ENCODE data around the gene POMT2. TPM values are rescaled to one million over a fixed set of nuclear protein-coding genes. Genes with fewer than 3 reads are reported as not detected.

Gene POMT2
- total RNA-seq, 1 donor from 2014 or later, result 46.1 TPM

- Mint-ChIP-seq H3K27ac (no peak overlapping the region), H3K4me3 (no peak overlapping the region), H3K4me1 (no peaks in the 10 kb centered on the region), H3K36me3 (peaks cover 12% of the 10 kb centered on the region), H3K9me3 (no peaks in the 10 kb centered on the region), H3K27me3 (ENCODE audit: low read depth) (peaks cover 24% of the 10 kb centered on the region)
- TF ChIP-seq CTCF (IDR thresholded peaks at IDR 0.05; ENCODE audit: unreplicated experiment), result no peak
- no peak for DNase-seq (ENCODE audit: low spot score in 2 of 2, unreplicated experiment in 2 of 2)
These were observed 44.3 kb downstream of the POMT2 start for GRCh38 chr14:77276295-77276935.

GRCh38 chr14:77275601-77276017 lies 45.1 kb downstream of the POMT2 start:
- Mint-ChIP-seq H3K4me1 (no peaks in the 10 kb centered on the region), H3K36me3 (peaks cover 12% of the 10 kb centered on the region), H3K27me3 (ENCODE audit: low read depth) (peaks cover 29% of the 10 kb centered on the region), H3K9me3 (no peaks in the 10 kb centered on the region), H3K4me3 (no peak overlapping the region), H3K27ac (no peak overlapping the region)
- no peak for TF ChIP-seq CTCF (IDR thresholded peaks at IDR 0.05; ENCODE audit: unreplicated experiment)
- DNase-seq (ENCODE audit: low spot score in 2 of 2, unreplicated experiment in 2 of 2), result no peak

- H3K9me3 Mint-ChIP-seq, result no peaks in the 10 kb centered on the region
- no peak overlapping the region for H3K4me3 Mint-ChIP-seq
- peaks cover 10% of the 10 kb centered on the region for H3K36me3 Mint-ChIP-seq
- H3K27ac Mint-ChIP-seq, result no peak overlapping the region
- H3K4me1 Mint-ChIP-seq, result no peaks in the 10 kb centered on the region
- peaks cover 33% of the 10 kb centered on the region for H3K27me3 Mint-ChIP-seq (ENCODE audit: low read depth)
- no peak for DNase-seq (ENCODE audit: low spot score in 2 of 2, unreplicated experiment in 2 of 2)
- no peak for TF ChIP-seq CTCF (IDR thresholded peaks at IDR 0.05; ENCODE audit: unreplicated experiment)
These were observed 45.6 kb downstream of the POMT2 start for GRCh38 chr14:77275041-77275580.

- no peak for TF ChIP-seq CTCF (IDR thresholded peaks at IDR 0.05; ENCODE audit: unreplicated experiment)
- Mint-ChIP-seq H3K27me3 (ENCODE audit: low read depth) (peaks cover 44% of the 10 kb centered on the region), H3K27ac (no peak overlapping the region), H3K9me3 (no peaks in the 10 kb centered on the region), H3K4me3 (no peak overlapping the region), H3K4me1 (peaks cover 3% of the 10 kb centered on the region), H3K36me3 (peaks cover 9% of the 10 kb centered on the region)
- no peak for DNase-seq (ENCODE audit: low spot score in 2 of 2, unreplicated experiment in 2 of 2)
These were observed 46.9 kb downstream of the POMT2 start for GRCh38 chr14:77273796-77274195.

- peaks cover 58% of the 10 kb centered on the region for H3K27me3 Mint-ChIP-seq (ENCODE audit: low read depth)
- TF ChIP-seq CTCF (IDR thresholded peaks at IDR 0.05; ENCODE audit: unreplicated experiment), result no peak
- H3K9me3 Mint-ChIP-seq, result peaks cover 5% of the 10 kb centered on the region
These were observed 48.4 kb downstream of the POMT2 start for GRCh38 chr14:77272261-77272660.

More at GRCh38 chr14:77272261-77272660, 48.4 kb downstream of the POMT2 start:
- H3K36me3 Mint-ChIP-seq, result peaks cover 10% of the 10 kb centered on the region
- H3K4me1 Mint-ChIP-seq, result peaks cover 3% of the 10 kb centered on the region
- no peak for DNase-seq (ENCODE audit: low spot score in 2 of 2, unreplicated experiment in 2 of 2)
- peak overlapping the region; percentile 20 for H3K4me3 Mint-ChIP-seq
- no peak overlapping the region for H3K27ac Mint-ChIP-seq

Data from mesothelial cell of epicardium (in vitro differentiated cells).